Stomach (tissue), 4 donors: ENCODE data around the gene PIEZO1.

Experiments used
- CTCF ChIP-seq, 7 experiments: fragments of 450-650 bp in 4 of 7; fragments of 200-600 bp in 3 of 7; sonication (generic) in 3 of 7; IDR thresholded peaks; one replicate each; pipeline ENCODE4 v1.5.1; 2016 to 2019; ENCODE audit warnings: antibody characterized with exemption in 7 of 7, control low read depth in 2 of 7, mild to moderate bottlenecking in 1 of 7
- EP300 ChIP-seq: sonication (generic); formaldehyde crosslinking; IDR thresholded peaks from one replicate; pipeline ENCODE4 v1.6.1; 2017; ENCODE audit warnings: antibody characterized with exemption
- POLR2A ChIP-seq, 4 donors: fragments of 450-650 bp; IDR thresholded peaks; one replicate each; pipeline ENCODE4 v1.6.1; 2016; ENCODE audit warnings: antibody characterized with exemption in 4 of 4, control low read depth in 2 of 4, mild to moderate bottlenecking in 1 of 4, moderate library complexity in 1 of 4
- POLR2AphosphoS5 ChIP-seq, 3 donors: sonication (generic); formaldehyde crosslinking; IDR thresholded peaks; one replicate each; pipeline ENCODE4 v1.6.1; 2016; ENCODE audit warnings: antibody characterized with exemption in 3 of 3

- TF ChIP-seq CTCF (IDR thresholded peaks at IDR 0.05) (no peak), POLR2A (IDR thresholded peaks at IDR 0.05) (no peak), POLR2AphosphoS5 (IDR thresholded peaks at IDR 0.05) (no peak), EP300 (no peak)
Measured at GRCh38 chr16:88681709-88682451, 103.1 kb downstream of the PIEZO1 start.
